GM23248 (cell line): Measurements from ENCODE around the gene EIF1. TPM values are rescaled to one million over a fixed set of nuclear protein-coding genes. Genes with fewer than 3 reads are reported as not detected.

ENCODE experiments used
- DNase-seq: peaks from one replicate; pipeline ENCODE4 v3.0.0-alpha.2; 2015
- H2AFZ ChIP-seq: fragments of 200-600 bp; sonication (generic); 2 replicates; pipeline ENCODE4 v1.6.1; 2016; ENCODE audit warnings: antibody characterized with exemption
- H3F3A ChIP-seq: fragments of 200-600 bp; sonication (generic); 2 replicates; pipeline ENCODE4 v1.6.1; 2016; ENCODE audit warnings: mild to moderate bottlenecking, antibody characterized with exemption, mixed run types; ENCODE audit not compliant: insufficient read depth
- H3K27ac ChIP-seq: fragments of 200-600 bp; sonication (generic); 2 replicates; pipeline ENCODE4 v1.5.1; 2016; ENCODE audit warnings: mild to moderate bottlenecking
- H3K27me3 ChIP-seq: fragments of 200-600 bp; sonication (generic); replicated peaks from 2 replicates; pipeline ENCODE4 v1.6.1; 2016; ENCODE audit warnings: mild to moderate bottlenecking; ENCODE audit not compliant: insufficient read depth
- H3K36me3 ChIP-seq: fragments of 200-600 bp; sonication (generic); 2 replicates; pipeline ENCODE4 v1.6.1; 2016; ENCODE audit warnings: low read depth, mild to moderate bottlenecking
- H3K4me1 ChIP-seq: fragments of 200-600 bp; sonication (generic); 2 replicates; pipeline ENCODE4 v1.6.1; 2016; ENCODE audit warnings: mild to moderate bottlenecking; ENCODE audit not compliant: insufficient read depth
- H3K4me2 ChIP-seq: fragments of 200-600 bp; sonication (generic); one replicate; pipeline ENCODE4 v1.6.1; 2016; ENCODE audit warnings: mild to moderate bottlenecking; ENCODE audit not compliant: unreplicated experiment
- H3K4me3 ChIP-seq: fragments of 200-600 bp; sonication (generic); 2 replicates; pipeline ENCODE4 v1.5.1; 2016; ENCODE audit warnings: mild to moderate bottlenecking
- H3K79me2 ChIP-seq: fragments of 200-600 bp; sonication (generic); 2 replicates; pipeline ENCODE4 v1.6.1; 2016; ENCODE audit warnings: mild to moderate bottlenecking; ENCODE audit not compliant: insufficient read depth
- H3K9ac ChIP-seq: fragments of 200-600 bp; sonication (generic); 2 replicates; pipeline ENCODE4 v1.6.1; 2016; ENCODE audit warnings: mild to moderate bottlenecking
- H3K9me2 ChIP-seq: fragments of 200-600 bp; sonication (generic); 2 replicates; pipeline ENCODE4 v1.6.1; 2016; ENCODE audit warnings: mixed run types, mild to moderate bottlenecking, moderate library complexity; ENCODE audit not compliant: insufficient read depth
- H3K9me3 ChIP-seq: fragments of 200-600 bp; sonication (generic); one replicate; pipeline ENCODE4 v1.6.1; 2017; ENCODE audit warnings: low read depth
- H4K20me1 ChIP-seq: fragments of 200-600 bp; sonication (generic); 2 replicates; pipeline ENCODE4 v1.6.0; 2016; ENCODE audit not compliant: insufficient read depth
- EZH2 ChIP-seq: fragments of 200-600 bp; sonication (generic); IDR thresholded peaks from 2 replicates; pipeline ENCODE4 v1.6.1; 2018; ENCODE audit warnings: antibody characterized with exemption, mild to moderate bottlenecking; ENCODE audit not compliant: insufficient read depth, poor library complexity, severe bottlenecking
- EZH2phosphoT487 ChIP-seq: fragments of 200-600 bp; sonication (generic); IDR thresholded peaks from 2 replicates; pipeline ENCODE4 v1.6.1; 2018; ENCODE audit warnings: antibody characterized with exemption, moderate library complexity, mild to moderate bottlenecking, low read depth; ENCODE audit not compliant: insufficient read depth
- WGBS, 2 experiments: methylation state at CpG; one replicate each; pipeline ENCODE4 v1.1.6; 2015 to 2017; ENCODE audit warnings: low lambda C conversion rate in 2 of 2, low coverage in 1 of 2; ENCODE audit errors: missing lambda C conversion rate in 2 of 2; 5-methylcytosine and 5-hydroxymethylcytosine counted together
- in situ Hi-C: fragments of 300-500 bp; cut with MboI; formaldehyde crosslinking; loops from 2 replicates; pipeline ENCODE4 v1.15.0; 2020
- polyA plus RNA-seq: library from polyadenylated mRNA; unstranded; fragments of >200 nt; fragmentation: Nextera tagmentation; extraction: Ambion mirVana; gene quantifications from 2 replicates; pipeline ENCODE4 v1.2.1, GENCODE V29; 2016
- total RNA-seq: library from RNA; depleted of rRNA; stranded (reverse); fragments of >200 nt; shearing (Covaris generic); gene quantifications from 2 replicates; pipeline ENCODE4 v1.2.3, GENCODE V29; 2014

EIF1 gene
- total and polyA plus RNA-seq, 2 experiments from 2014 or later, result 98.1 to 1,585 TPM

DNA sequence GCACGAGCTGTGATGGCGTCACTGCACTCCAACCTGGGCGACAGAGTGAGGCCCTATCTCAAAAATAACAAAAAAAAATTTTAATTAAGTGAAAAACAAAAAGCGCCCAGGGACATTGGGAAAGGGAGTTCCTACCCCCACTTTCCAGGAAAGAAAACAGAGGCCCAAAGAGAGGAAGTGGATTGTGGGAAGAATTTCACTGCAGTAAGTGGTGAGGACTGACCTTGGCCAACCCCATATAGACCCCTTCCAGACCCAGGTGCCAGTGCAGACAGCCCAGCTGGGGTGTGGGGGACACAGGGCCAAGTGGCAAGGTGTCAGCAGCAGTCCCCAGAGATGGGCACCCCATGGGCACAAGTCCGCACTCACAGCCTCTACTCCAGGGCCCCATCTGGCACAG lies 35.3 kb upstream of the EIF1 start:
- 0 out of 2 replicates have a peak, but pooled peaks cover 2% of the 10 kb centered on the region for H3K4me1 ChIP-seq
- H3K27me3 ChIP-seq, result no peaks in the 10 kb centered on the region
- no peak overlapping the region for H3K4me2 ChIP-seq
- no peaks in the 10 kb centered on the region for H3K9me2 ChIP-seq
- no peak for TF ChIP-seq EZH2
- no peak for TF ChIP-seq EZH2phosphoT487
- H2AFZ ChIP-seq, result no peak overlapping the region
- no peaks in the 10 kb centered on the region for H4K20me1 ChIP-seq
- 70 to 88% methylated on average over 4 to 5 of the region's 5 CpGs for WGBS, 2 experiments
- no peaks in the 10 kb centered on the region for H3K79me2 ChIP-seq
- no peaks in the 10 kb centered on the region for H3K36me3 ChIP-seq
- no peaks in the 10 kb centered on the region for H3F3A ChIP-seq
- in situ Hi-C loops, result loop anchor here (25.0 kb wide), 2 partner anchors 316 to 1041 kb away; no protein-coding TSS in a partner anchor
- H3K4me3 ChIP-seq, result no peak overlapping the region
- no peaks in the 10 kb centered on the region for H3K9me3 ChIP-seq
- H3K9ac ChIP-seq, result no peak overlapping the region
- no peak for DNase-seq
- H3K27ac ChIP-seq, result no peak overlapping the region

DNA sequence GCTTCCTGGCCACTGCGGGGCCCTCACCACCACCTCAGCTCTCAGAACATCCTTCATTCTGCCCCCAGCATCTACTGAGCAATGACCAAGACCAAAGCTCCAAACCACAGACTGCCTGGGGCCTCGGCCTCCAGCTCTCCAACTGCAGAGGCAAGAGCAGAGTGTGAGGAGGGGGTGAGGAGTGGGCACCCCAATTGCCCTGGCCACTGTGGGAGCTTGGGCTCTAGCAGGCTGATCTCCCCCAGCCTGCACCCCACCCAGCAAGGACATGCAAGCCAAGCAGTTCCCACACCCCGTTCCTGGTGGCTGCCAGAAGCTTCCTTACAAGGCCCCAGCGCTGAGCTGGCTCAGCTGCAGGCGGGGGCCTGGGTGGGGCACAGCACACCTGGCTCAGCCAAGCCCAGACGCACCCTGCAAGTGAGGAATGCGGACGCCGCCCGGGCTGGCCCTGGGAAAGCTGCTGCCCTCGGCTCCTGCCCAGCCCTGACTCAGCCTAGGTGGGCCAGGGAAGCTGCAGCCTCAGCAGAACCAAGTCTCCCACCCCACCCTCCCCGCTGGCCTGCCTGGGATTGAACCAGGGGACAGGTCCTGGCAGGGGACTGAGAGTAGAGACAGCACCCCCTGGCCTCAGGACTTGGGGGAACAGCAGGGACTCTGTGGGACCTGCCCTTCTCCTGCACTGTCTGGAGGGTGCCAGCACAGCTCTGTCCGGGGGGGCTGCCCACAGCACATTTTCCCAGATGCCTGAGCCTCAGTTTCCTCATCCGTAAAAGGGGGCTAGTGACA lies 34.6 kb upstream of the EIF1 start:
- Histone ChIP-seq H3K27ac (no peak overlapping the region), H3K4me1 (no peaks in the 10 kb centered on the region), H3K79me2 (no peaks in the 10 kb centered on the region), H3K9me3 (no peaks in the 10 kb centered on the region), H3K36me3 (no peaks in the 10 kb centered on the region), H2AFZ (no peak overlapping the region), H4K20me1 (no peaks in the 10 kb centered on the region), H3K9me2 (no peaks in the 10 kb centered on the region), H3K27me3 (no peaks in the 10 kb centered on the region), H3K9ac (no peak overlapping the region), H3F3A (no peaks in the 10 kb centered on the region), H3K4me3 (no peak overlapping the region), H3K4me2 (no peak overlapping the region)
- in situ Hi-C loops, result loop anchor here (25.0 kb wide), 2 partner anchors 317 to 1042 kb away; no protein-coding TSS in a partner anchor
- WGBS, 2 experiments, result 73 to 80% methylated on average over 11 to 13 of the region's 14 CpGs
- TF ChIP-seq EZH2 (no peak), EZH2phosphoT487 (no peak)
- no peak for DNase-seq

DNA sequence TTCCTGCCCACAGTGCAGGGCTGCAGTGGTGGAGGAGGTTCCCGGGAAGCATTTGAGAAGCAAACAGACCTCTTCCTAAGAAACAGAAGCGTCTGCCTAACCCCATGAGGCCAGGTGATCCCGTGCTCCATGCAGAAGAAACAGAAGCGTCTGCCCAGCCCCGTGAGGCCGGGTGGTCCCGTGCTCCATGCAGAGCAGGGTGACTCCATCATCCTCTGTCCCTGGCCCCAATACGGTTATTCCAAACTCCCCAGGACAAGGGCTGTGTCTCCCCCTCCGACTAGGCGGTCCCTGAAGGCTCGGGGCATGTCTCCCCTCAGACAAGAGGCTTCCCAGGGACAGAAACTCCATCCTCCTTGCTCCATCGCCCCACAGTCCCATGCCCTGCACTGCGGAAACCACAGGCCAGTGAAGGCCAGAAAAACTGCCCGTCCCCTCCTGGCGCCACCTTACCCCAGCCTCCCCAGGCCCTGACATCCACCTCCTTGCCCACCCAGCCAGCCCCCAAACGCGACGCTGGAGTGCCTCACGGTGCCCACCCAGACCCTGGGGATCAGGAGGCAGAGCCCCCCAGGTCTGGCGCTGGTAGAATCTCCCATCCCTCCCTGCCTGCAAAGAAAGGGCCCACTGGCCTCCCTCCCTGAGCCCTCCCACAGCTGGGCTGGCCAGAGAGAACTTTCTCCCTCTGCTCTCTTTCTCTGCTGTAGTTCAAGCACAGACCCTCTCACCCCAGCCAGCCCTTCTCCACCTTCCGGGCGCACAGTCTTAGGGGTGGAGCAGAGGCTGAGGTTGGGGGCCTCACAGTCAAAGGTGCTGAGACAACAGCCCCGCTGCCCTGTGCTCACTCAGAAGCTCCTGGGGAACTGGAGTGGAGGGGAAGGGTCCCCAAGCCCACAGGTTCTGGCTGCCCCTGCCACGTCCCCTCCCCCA lies 33.7 kb upstream of the EIF1 start:
- Histone ChIP-seq H3F3A (no peaks in the 10 kb centered on the region), H4K20me1 (no peaks in the 10 kb centered on the region), H3K36me3 (no peaks in the 10 kb centered on the region), H3K27me3 (no peaks in the 10 kb centered on the region), H3K27ac (no peak overlapping the region), H3K4me2 (no peak overlapping the region), H3K9ac (no peak overlapping the region), H3K9me3 (no peaks in the 10 kb centered on the region), H3K9me2 (no peaks in the 10 kb centered on the region), H2AFZ (no peak overlapping the region), H3K4me1 (no peaks in the 10 kb centered on the region), H3K79me2 (no peaks in the 10 kb centered on the region), H3K4me3 (no peak overlapping the region)
- TF ChIP-seq EZH2phosphoT487 (no peak), EZH2 (no peak)
- 81 to 83% methylated on average over 21 to 24 of the region's 24 CpGs for WGBS, 2 experiments
- in situ Hi-C loops, result loop anchor here (25.0 kb wide), 2 partner anchors 318 to 1043 kb away; no protein-coding TSS in a partner anchor
- no peak for DNase-seq

DNA sequence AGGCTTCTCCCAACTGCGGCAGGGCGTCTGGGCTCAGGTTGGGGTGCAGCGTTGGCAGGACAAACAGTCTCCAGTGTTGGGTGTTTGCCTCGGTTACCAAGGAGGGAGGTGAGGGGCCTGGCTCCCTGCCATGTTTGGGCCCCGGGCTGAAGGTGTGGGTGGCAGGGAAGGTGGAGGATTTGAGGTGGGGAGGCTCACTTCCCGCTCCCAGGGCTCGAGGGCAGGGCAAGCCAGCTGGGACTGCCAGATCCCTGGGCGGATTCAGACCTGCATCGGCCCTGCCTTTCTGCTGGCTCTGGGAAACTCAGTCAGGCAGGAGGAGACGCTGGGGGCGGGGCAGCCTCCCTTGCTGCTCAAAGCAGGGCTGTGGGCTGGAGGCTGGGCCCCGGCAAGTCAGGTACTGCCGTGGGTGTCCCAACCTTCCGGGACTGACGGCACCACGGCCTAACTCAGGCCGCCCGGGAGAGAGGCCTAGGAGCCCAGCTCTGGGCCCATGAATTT lies 33.0 kb upstream of the EIF1 start:
- no peak overlapping the region for H3K9ac ChIP-seq
- no peak overlapping the region for H3K27ac ChIP-seq
- H4K20me1 ChIP-seq, result no peaks in the 10 kb centered on the region
- in situ Hi-C loops, result loop anchor here (25.0 kb wide), 2 partner anchors 318 to 1043 kb away; no protein-coding TSS in a partner anchor
- no peaks in the 10 kb centered on the region for H3K4me1 ChIP-seq
- H3K27me3 ChIP-seq, result no peaks in the 10 kb centered on the region
- no peak for DNase-seq
- H3K36me3 ChIP-seq, result no peaks in the 10 kb centered on the region
- H3K9me2 ChIP-seq, result no peaks in the 10 kb centered on the region
- H3F3A ChIP-seq, result no peaks in the 10 kb centered on the region
- WGBS, 2 experiments, result 74 to 77% methylated on average over 15 to 18 of the region's 18 CpGs
- no peaks in the 10 kb centered on the region for H3K79me2 ChIP-seq
- TF ChIP-seq EZH2phosphoT487, result no peak
- no peak for TF ChIP-seq EZH2
- H3K4me2 ChIP-seq, result no peak overlapping the region
- H3K9me3 ChIP-seq, result no peaks in the 10 kb centered on the region
- H2AFZ ChIP-seq, result no peak overlapping the region
- no peak overlapping the region for H3K4me3 ChIP-seq
